Cardiac muscle cell (in vitro differentiated cells and primary cell): ENCODE results near the gene EIF5B. TPM values are rescaled to one million over a fixed set of nuclear protein-coding genes. Genes with fewer than 3 reads are reported as not detected.
A peak's percentile ranks its signal among the peaks of the same experiment; 100 is the strongest.

Source experiments
- DNase-seq, 2 donors: peaks; one replicate each; pipeline versions ENCODE4 v3.0.0 to v3.0.0-alpha.2; 2010 to 2017; ENCODE audit warnings: low read depth in 1 of 2, low spot score in 1 of 2
- H3K27ac ChIP-seq: fragments of 200-600 bp; sonication (generic); 2 replicates; pipeline ENCODE4 v1.5.1; 2016
- H3K27me3 ChIP-seq: fragments of 200-600 bp; sonication (generic); 2 replicates; pipeline ENCODE4 v1.6.0; 2016; ENCODE audit warnings: control low read depth
- H3K36me3 ChIP-seq: fragments of 200-600 bp; sonication (generic); 2 replicates; pipeline ENCODE4 v1.5.1; 2016; ENCODE audit warnings: control low read depth
- H3K4me1 ChIP-seq: fragments of 200-600 bp; sonication (generic); 2 replicates; pipeline ENCODE4 v1.8.1; 2017; ENCODE audit warnings: low read depth, mild to moderate bottlenecking, mixed run types
- H3K4me3 ChIP-seq: fragments of 200-600 bp; sonication (generic); 2 replicates; pipeline ENCODE4 v1.5.1; 2016; ENCODE audit warnings: mild to moderate bottlenecking
- H3K9me3 ChIP-seq: fragments of 200-600 bp; sonication (generic); 2 replicates; pipeline ENCODE4 v1.5.1; 2017; ENCODE audit warnings: low read depth, mild to moderate bottlenecking, control low read depth
- CTCF ChIP-seq: IDR thresholded peaks from 2 replicates; pipeline ENCODE4 v1.5.1; 2012; ENCODE audit warnings: low read depth, mild to moderate bottlenecking, low read length
- polyA plus RNA-seq: library from polyadenylated mRNA; unstranded; fragments of >200 nt; fragmentation: Nextera tagmentation; extraction: Ambion mirVana; gene quantifications from 2 replicates; pipeline ENCODE4 v1.2.1, GENCODE V29; 2016
- total RNA-seq: library from RNA; depleted of rRNA; stranded (reverse); fragments of >200 nt; gene quantifications from 2 replicates; pipeline ENCODE4 v1.2.3, GENCODE V29; 2016

The EIF5B gene
- total and polyA plus RNA-seq, 2 experiments from 2014 or later, result 14.5 to 25.2 TPM

DNA sequence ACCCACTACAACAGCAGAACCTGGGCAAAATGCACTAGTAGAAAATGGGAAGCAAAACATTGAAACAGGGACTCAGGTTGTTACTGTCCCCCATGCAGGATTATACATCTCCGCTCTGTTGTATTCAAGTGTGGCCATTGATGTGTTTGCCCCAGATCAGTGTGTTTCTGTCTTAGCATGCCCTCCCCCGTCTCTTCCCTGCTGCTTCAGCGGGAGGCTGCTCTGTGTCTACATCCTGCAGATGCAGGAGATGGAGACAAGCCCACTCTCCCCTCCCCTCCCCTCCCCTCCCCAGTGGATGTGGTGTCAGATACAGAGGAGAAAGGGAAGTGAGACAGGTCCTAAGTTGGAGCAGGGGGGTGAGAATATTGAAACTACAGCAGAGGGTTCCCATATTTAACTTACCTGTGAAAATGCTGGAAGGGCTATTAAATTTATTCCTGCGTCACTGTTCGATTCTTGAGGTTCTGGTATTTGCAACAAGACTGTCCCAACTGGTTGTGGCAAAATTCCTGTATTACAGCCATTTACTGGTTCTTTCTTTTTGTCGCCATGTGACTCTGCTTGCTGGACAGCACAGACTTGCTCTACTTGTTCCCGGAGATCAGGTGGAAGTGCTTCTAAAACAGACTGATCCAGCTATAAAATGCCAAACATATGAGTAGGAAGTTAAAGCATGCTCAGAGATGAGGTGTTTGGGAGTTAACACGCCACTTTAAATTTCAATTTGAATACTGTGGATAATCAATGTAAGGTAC is 67.0 kb downstream of the EIF5B start:
- H3K27ac ChIP-seq, result peak overlapping the region; percentile 83
- peak in 1 of 2 donors; percentile 1 for DNase-seq
- peaks cover 66% of the 10 kb centered on the region for H3K36me3 ChIP-seq
- TF ChIP-seq CTCF, result no peak
- no peaks in the 10 kb centered on the region for H3K27me3 ChIP-seq
- no peak overlapping the region for H3K4me3 ChIP-seq
- H3K4me1 ChIP-seq, result peaks cover 31% of the 10 kb centered on the region
- no peaks in the 10 kb centered on the region for H3K9me3 ChIP-seq

DNA sequence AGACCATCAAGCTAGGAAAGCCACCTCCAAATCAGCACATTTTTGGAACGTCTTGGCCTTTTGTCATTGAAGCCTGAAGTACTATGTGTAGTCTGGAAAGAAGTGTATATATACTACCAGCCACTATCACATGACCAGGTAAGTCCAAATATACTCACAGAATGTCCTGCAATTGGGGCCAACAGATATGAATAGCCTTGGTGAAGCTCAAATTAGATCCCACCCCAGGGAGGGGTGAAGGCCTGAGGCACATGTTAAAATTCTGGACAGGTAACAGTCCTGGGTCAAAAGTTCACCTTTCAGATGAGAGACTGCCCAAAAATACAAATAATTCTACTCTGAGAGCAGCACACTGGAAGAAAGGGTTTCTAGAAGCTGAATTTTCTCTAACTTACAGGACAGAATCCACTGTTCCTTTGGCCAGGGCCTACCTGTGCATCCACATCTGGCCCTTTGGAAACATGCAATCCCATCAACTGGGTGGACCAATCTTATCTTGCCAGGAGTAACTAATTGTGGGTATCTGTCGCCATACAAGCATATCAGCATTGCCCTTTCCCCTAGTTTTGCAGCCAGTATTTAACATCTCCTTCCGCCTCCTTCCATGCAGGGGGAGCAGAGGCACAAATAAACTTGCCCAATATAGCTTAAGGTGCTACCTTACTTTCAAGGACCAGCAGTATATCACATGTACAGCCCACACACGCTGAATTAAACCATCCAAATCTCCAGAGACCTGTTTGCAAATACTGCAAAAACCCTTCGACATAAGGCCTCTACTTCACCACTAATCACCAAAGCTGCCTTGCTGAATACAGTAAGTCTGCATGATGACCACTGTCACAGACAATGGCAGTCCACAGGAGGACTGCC is 67.8 kb downstream of the EIF5B start:
- no peak for TF ChIP-seq CTCF

DNA sequence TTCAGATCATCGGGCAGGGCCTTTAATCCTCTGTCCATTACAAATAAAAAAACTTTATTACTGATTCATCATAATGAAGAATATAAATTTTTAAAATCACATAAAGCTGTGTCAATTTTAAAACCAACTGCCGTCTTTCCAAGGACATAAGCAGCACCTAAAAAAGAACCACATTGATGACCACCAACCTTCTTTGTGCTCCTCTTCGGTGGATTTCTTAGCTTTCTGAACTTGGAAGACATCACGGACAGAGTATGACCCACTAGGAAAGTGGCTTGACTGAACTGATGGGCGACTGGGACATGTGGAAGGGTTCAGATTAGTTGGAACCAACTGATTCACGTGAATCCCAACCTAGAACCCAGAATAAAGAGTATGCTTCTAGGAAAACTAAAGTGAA is 68.9 kb downstream of the EIF5B start:
- Histone ChIP-seq H3K4me1 (peaks cover 31% of the 10 kb centered on the region), H3K4me3 (no peak overlapping the region), H3K27me3 (no peaks in the 10 kb centered on the region), H3K27ac (peak overlapping the region; percentile 83), H3K9me3 (no peaks in the 10 kb centered on the region), H3K36me3 (peaks cover 60% of the 10 kb centered on the region)
- no peak for TF ChIP-seq CTCF
- DNase-seq, result no peak

More for the DNA sequence above, 67.8 kb downstream of the EIF5B start:
- H3K27me3 ChIP-seq, result no peaks in the 10 kb centered on the region
- peaks cover 58% of the 10 kb centered on the region for H3K36me3 ChIP-seq
- H3K27ac ChIP-seq, result peak overlapping the region; percentile 83
- DNase-seq, result peak in 1 of 2 donors; percentile 5
- no peak overlapping the region for H3K4me3 ChIP-seq
- no peaks in the 10 kb centered on the region for H3K9me3 ChIP-seq
- H3K4me1 ChIP-seq, result peaks cover 31% of the 10 kb centered on the region

GRCh38 chr2:99410276-99410675 is 73.1 kb downstream of the EIF5B start:
- H3K36me3 ChIP-seq, result peaks cover 65% of the 10 kb centered on the region
- no peak overlapping the region for H3K27ac ChIP-seq
- no peak for TF ChIP-seq CTCF
- no peaks in the 10 kb centered on the region for H3K27me3 ChIP-seq
- DNase-seq, result no peak
- H3K9me3 ChIP-seq, result no peaks in the 10 kb centered on the region
- peaks cover 8% of the 10 kb centered on the region for H3K4me1 ChIP-seq
- H3K4me3 ChIP-seq, result no peak overlapping the region

DNA sequence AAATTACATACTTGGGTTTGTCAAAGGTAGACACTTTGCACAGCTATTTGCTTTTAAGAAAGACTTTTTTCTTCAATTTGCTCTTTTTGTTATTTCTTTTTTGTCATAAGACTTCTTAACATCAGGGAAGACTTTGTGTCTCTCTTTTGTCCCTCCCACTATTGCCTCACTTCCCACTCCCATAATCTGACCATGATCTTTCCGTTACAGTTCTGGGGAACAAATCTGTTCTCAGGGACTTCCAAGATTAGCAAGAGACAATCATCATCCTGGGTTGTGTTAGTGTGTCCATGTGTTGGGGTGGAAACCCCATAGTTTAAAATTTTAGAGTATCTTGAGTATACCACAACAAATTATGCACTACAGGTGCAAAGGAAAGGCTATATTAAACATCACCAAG is 77.4 kb downstream of the EIF5B start:
- no peaks in the 10 kb centered on the region for H3K4me1 ChIP-seq
- TF ChIP-seq CTCF, result no peak
- H3K27me3 ChIP-seq, result no peaks in the 10 kb centered on the region
- H3K27ac ChIP-seq, result no peak overlapping the region
- DNase-seq, result no peak
- H3K36me3 ChIP-seq, result peaks cover 67% of the 10 kb centered on the region
- no peaks in the 10 kb centered on the region for H3K9me3 ChIP-seq
- H3K4me3 ChIP-seq, result no peak overlapping the region
